Testis (tissue), 3 donors: ENCODE measurements around the gene GRID2. TPM values are rescaled to one million over a fixed set of nuclear protein-coding genes. Genes with fewer than 3 reads are reported as not detected.

Source experiments
- DNase-seq: peaks from one replicate; pipeline ENCODE4 v3.0.0-alpha.2; 2019
- H3K27ac ChIP-seq, 2 donors: fragments of 200-600 bp; sonication (generic); one replicate each; pipeline ENCODE4 v1.5.1; 2019
- H3K27me3 ChIP-seq: fragments of 200-600 bp; sonication (generic); one replicate; pipeline ENCODE4 v1.5.1; 2019
- H3K36me3 ChIP-seq: fragments of 200-600 bp; sonication (generic); one replicate; pipeline ENCODE4 v1.5.1; 2017; ENCODE audit warnings: low read depth; ENCODE audit errors: missing control alignments
- H3K4me1 ChIP-seq: fragments of 200-600 bp; sonication (generic); one replicate; pipeline ENCODE4 v1.5.1; 2019
- H3K4me3 ChIP-seq, 2 donors: fragments of 200-600 bp; sonication (generic); one replicate each; pipeline ENCODE4 v1.5.1; 2017 to 2019
- H3K9me3 ChIP-seq: fragments of 200-600 bp; sonication (generic); one replicate; pipeline ENCODE4 v1.5.1; 2017
- CTCF ChIP-seq, 3 experiments: fragments of 450-650 bp in 2 of 3; fragments of 200-600 bp in 1 of 3; sonication (generic) in 1 of 3; IDR thresholded peaks; one replicate each; pipeline ENCODE4 v1.5.1; 2016 to 2019; ENCODE audit warnings: antibody characterized with exemption in 3 of 3, mild to moderate bottlenecking in 2 of 3, moderate library complexity in 1 of 3
- POLR2A ChIP-seq: fragments of 450-650 bp; IDR thresholded peaks from one replicate; pipeline ENCODE4 v1.6.1; 2017; ENCODE audit warnings: antibody characterized with exemption, mild to moderate bottlenecking, moderate library complexity
- WGBS, 2 donors: methylation state at CpG; one replicate each; pipeline ENCODE4 v1.1.5; 2018; 5-methylcytosine and 5-hydroxymethylcytosine counted together
- intact Hi-C: fragments of 100-400 bp; cut with DNase I; formaldehyde crosslinking; loops from one replicate; pipeline ENCODE4 v1.15.1; 2023; ENCODE audit warnings: low total_unique reads
- polyA plus RNA-seq: library from polyadenylated mRNA; stranded (reverse); fragments of 350-450 nt; fragmentation: Illumina TruSeq; extraction: RNeasy Lipid Tissue Mini Kit (QIAGEN cat#74804); gene quantifications from one replicate; pipeline ENCODE4 v1.2.3, GENCODE V29; 2014; ENCODE audit warnings: low read depth, low replicate concordance; ENCODE audit not compliant: insufficient read depth
- total RNA-seq, 2 donors: library from RNA; depleted of rRNA; stranded (reverse); fragments of >200 nt; gene quantifications; one replicate each; pipeline ENCODE4 v1.2.3, GENCODE V29; 2016

Gene GRID2
- total and polyA plus RNA-seq, 3 donors from 2014 or later = 27.1 to 34.6 (median 32.7) TPM

GRCh38 chr4:92257931-92258857 is 45.6 kb upstream of the GRID2 start:
- TF ChIP-seq CTCF (IDR thresholded peaks at IDR 0.05) (no peak), POLR2A (no peak)
- WGBS, 2 donors = 51 to 52% methylated on average over 1 of the region's 1 CpG
- intact Hi-C loops = no loop called here

DNA sequence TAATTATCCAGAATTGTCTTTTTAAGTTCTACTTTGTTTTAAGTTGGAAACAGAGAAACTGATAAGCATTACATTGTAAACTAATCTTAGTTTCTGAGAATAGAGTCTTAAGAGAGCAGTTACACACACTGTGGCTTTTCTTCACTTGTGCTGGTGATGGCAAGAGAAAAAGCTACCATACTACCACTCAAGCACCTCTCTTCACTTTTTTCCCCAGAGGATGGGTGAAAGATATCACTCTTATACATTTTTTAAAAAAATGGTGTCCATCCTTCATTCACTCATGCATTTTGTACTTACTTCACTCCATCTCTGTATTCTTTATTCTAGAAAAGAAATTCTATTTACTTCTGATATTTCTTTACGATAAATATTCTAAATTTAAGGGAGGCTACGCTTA is 42.5 kb upstream of the GRID2 start:
- Histone ChIP-seq H3K36me3 (no peaks in the 10 kb centered on the region), H3K4me1 (no peaks in the 10 kb centered on the region), H3K4me3 (no peak overlapping the region), H3K9me3 (no peaks in the 10 kb centered on the region), H3K27ac (no peak overlapping the region), H3K27me3 (no peaks in the 10 kb centered on the region)
- intact Hi-C loops = no loop called here
- 94 to 95% methylated on average over 2 of the region's 2 CpGs for WGBS, 2 donors
- no peak for TF ChIP-seq CTCF (IDR thresholded peaks at IDR 0.05)
- DNase-seq = no peak

More at GRCh38 chr4:92257931-92258857, 45.6 kb upstream of the GRID2 start:
- no peaks in the 10 kb centered on the region for H3K27me3 ChIP-seq
- no peaks in the 10 kb centered on the region for H3K4me1 ChIP-seq
- no peak overlapping the region for H3K4me3 ChIP-seq
- no peak overlapping the region for H3K27ac ChIP-seq
- no peaks in the 10 kb centered on the region for H3K9me3 ChIP-seq
- no peaks in the 10 kb centered on the region for H3K36me3 ChIP-seq
- no peak for DNase-seq

- WGBS, 2 donors = 89 to 98% methylated on average over 2 of the region's 2 CpGs
- Histone ChIP-seq H3K36me3 (no peaks in the 10 kb centered on the region), H3K4me1 (no peaks in the 10 kb centered on the region), H3K27ac (no peak overlapping the region), H3K4me3 (no peak overlapping the region), H3K27me3 (no peaks in the 10 kb centered on the region), H3K9me3 (no peaks in the 10 kb centered on the region)
- DNase-seq = no peak
- intact Hi-C loops = no loop called here
- no peak for TF ChIP-seq POLR2A
- no peak for TF ChIP-seq CTCF (IDR thresholded peaks at IDR 0.05)
Observed at GRCh38 chr4:92262371-92262770, 41.4 kb upstream of the GRID2 start.

GRCh38 chr4:92263010-92263409 is 40.8 kb upstream of the GRID2 start:
- H3K36me3 ChIP-seq = no peaks in the 10 kb centered on the region
- no peak overlapping the region for H3K4me3 ChIP-seq
- TF ChIP-seq POLR2A = no peak
- no peak for TF ChIP-seq CTCF (IDR thresholded peaks at IDR 0.05)
- 90 to 91% methylated on average over 2 of the region's 2 CpGs for WGBS, 2 donors
- no peaks in the 10 kb centered on the region for H3K27me3 ChIP-seq
- no peak overlapping the region for H3K27ac ChIP-seq
- H3K4me1 ChIP-seq = no peaks in the 10 kb centered on the region
- DNase-seq = no peak
- H3K9me3 ChIP-seq = no peaks in the 10 kb centered on the region
- intact Hi-C loops = no loop called here

DNA sequence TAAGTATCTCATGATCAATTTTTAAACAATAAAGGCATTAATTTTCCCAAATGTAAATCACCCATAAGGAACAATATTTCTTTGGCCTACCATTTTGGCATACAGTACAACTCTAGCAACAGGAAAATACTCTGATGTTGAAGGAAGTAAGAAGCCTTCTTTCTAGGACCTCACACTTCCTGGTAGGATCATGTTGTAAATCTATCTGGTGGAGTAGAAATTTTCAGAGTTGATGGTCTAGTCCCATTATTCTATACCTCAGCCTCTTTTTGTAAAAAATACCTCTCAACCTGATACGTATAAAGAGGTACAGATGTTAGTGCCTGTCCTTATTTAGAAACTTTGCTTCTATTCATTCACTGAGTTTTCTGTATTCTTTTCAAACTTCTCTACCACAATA is 40.2 kb upstream of the GRID2 start:
- Histone ChIP-seq H3K27ac (no peak overlapping the region), H3K27me3 (no peaks in the 10 kb centered on the region), H3K36me3 (no peaks in the 10 kb centered on the region), H3K4me3 (no peak overlapping the region), H3K4me1 (no peaks in the 10 kb centered on the region), H3K9me3 (no peaks in the 10 kb centered on the region)
- DNase-seq = no peak
- TF ChIP-seq CTCF (IDR thresholded peaks at IDR 0.05) (no peak), POLR2A (no peak)
- intact Hi-C loops = no loop called here
- WGBS, 2 donors = 85 to 95% methylated on average over 1 of the region's 1 CpG
